22Rv1 (cell line): ENCODE results near the gene VPS8.
A peak's percentile ranks its signal among the peaks of the same experiment; 100 is the strongest.

Experiments used
- H3K27ac ChIP-seq: fragments of 450-650 bp; 2 replicates; pipeline ENCODE4 v1.5.1; 2017
- ZFX ChIP-seq: fragments of 450-650 bp; IDR thresholded peaks from 2 replicates; pipeline ENCODE4 v1.6.1; 2017; ENCODE audit warnings: antibody characterized with exemption, borderline replicate concordance
- TF ChIP-seq, protein P1 (sequence below): fragments of 450-650 bp; IDR thresholded peaks from 2 replicates; pipeline ENCODE4 v1.5.1; 2017; ENCODE audit warnings: mild to moderate bottlenecking

The VPS8 gene

DNA sequence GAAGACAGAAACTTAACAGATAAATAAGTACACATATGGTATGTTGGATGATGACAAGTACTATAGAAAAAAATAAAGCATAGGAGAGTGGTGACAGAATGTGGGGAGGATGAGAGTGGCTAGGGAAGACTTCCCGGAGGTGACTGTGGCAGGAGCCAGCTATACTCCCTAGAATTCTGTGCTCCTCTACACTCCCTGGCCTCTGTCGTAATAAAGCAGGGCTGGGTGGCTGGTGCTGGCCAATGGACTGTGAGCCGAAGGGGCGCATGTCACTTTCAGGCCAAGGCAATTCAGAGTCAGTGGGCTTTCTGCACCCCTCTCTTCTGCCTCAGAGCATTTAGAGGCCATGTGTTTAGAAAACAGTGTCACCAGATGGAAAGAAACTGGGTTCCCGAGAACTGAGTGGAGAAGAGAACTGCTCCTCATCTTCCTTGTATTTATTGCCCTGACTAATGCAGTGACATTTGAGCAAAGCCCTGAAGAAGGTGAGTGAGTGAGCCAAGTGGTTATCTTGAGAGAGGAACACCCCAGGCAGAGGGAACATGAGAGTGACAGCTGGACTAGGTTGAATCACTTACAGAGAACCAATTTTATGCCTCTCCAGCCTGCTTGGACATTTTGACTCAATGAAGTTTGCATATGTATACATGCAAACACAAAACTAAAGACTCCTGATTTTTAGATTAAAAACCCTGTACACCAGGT lies 5.2 kb upstream of the VPS8 start:
- TF ChIP-seq, protein P1, sequence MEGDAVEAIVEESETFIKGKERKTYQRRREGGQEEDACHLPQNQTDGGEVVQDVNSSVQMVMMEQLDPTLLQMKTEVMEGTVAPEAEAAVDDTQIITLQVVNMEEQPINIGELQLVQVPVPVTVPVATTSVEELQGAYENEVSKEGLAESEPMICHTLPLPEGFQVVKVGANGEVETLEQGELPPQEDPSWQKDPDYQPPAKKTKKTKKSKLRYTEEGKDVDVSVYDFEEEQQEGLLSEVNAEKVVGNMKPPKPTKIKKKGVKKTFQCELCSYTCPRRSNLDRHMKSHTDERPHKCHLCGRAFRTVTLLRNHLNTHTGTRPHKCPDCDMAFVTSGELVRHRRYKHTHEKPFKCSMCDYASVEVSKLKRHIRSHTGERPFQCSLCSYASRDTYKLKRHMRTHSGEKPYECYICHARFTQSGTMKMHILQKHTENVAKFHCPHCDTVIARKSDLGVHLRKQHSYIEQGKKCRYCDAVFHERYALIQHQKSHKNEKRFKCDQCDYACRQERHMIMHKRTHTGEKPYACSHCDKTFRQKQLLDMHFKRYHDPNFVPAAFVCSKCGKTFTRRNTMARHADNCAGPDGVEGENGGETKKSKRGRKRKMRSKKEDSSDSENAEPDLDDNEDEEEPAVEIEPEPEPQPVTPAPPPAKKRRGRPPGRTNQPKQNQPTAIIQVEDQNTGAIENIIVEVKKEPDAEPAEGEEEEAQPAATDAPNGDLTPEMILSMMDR: no peak
- TF ChIP-seq ZFX: no peak
- no peak overlapping the region for H3K27ac ChIP-seq

DNA sequence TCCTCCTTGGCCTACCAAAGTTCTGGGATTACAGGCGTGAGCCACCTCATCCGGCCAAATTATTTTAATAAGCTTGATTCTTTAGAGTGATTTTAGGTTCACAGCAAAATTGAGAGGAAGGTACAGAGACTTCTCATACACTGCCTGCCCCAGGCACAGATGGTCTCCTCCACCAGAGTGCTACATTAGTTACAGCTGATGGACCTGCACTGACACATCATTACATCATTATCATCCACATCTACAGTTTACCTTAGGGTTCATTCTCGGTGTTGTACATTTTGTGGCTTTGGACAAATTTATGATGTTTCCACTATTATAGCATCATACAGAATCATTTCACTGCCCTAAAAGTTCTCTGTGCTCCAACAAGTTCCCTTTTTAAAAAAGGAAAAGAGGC lies 4.4 kb upstream of the VPS8 start:
- no peak overlapping the region for H3K27ac ChIP-seq
- TF ChIP-seq, protein P1: no peak
- TF ChIP-seq ZFX: no peak

DNA sequence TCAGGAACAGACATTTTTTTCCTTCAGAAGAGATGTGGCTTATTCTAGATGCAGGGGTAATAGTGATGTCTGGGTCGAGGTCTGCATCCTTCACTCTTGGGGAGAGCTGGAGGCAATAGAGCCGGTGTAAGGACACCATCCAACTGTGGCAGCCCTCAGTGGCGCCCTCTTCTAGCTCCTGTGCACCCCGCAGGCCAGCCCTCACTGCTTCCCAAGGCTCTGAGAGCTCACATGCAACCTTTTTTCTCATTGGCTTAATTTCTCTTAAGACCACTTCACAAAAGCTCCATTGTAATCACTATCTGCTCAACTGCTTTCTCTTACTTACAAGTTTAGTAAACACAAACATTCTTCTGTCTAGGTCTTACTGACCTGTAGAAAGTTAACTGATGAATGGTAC lies 3.9 kb upstream of the VPS8 start:
- TF ChIP-seq, protein P1: no peak
- TF ChIP-seq ZFX: no peak
- no peak overlapping the region for H3K27ac ChIP-seq

DNA sequence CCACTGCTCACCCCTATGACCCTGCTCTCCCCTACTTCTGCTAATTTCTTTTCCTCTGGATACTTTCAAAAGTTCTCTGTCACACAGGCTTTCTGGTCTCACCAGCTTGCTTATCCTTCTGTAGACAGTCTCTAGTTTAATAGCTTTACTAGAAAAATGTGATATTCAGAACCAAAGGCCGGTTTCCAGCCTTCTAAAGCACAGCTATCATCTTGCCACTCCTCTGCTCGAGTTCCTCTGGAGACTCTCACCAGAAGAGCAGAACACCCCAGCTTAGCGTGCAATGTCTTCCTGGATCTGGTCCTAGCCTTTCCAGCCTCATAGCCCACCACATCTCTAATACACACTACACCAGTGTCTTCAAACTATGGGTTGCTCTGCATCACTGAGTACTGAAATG lies 1.8 kb upstream of the VPS8 start:
- TF ChIP-seq, protein P1: no peak
- TF ChIP-seq ZFX: no peak
- H3K27ac ChIP-seq: no peak overlapping the region

DNA sequence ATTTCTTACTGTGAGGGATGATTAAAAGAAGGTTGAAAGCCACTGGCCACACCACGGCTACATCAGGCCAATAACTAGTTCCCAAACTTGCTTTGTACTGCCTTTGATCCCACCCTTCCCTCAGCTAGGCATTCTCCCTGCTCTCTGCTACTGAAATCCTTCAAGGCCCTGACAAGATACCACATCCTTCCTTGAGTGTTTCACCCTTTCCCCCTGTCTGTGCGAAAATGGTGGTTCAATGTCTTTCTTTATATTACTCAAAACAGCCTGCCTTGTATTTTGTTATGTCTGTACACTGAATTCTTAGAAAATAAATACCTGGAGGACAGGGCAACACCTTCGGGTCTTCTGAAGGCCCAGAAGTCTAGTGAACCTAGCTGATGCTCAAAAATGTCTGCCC lies 932 bp upstream of the VPS8 start:
- TF ChIP-seq, protein P1: no peak
- TF ChIP-seq ZFX: no peak
- H3K27ac ChIP-seq: no peak overlapping the region

DNA sequence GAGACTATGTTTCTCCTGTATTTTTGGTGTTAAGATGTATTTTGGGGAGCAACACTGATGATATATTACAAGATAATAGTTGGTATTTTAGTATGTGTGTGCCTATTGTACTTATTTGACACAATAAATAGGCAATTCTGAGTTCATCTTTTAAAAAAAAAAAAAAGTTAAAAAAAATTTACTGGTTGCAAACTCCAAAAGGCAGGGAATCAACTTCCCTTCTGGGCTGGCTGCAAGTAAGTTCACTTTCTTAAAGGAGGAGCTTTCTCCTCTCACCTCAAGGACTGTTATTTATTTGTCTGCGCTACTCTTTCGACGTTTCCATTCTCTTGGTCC lies 335 bp upstream of the VPS8 start:
- H3K27ac ChIP-seq: peak overlapping the region; percentile 69; the same call in 1 of the 2 replicates

DNA sequence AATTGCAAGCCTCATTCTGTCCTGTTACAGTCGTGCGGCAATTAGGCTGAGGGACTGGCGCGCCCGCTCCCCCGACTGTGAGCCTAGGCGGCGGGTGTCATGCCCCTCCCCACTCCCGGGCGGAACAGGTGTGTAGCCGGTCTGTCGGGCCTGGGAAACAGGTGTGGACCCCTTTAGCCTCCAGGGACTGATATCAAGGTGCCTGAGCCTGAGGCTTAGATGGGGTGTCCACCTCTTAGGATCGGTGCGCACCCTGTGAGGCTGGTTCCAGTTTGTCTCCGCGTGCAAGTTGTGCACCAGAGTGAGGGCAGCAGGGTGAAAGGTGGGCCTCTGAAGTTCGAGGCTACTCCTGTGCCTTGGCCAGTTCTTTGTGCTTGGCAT lies 686 bp downstream of the VPS8 start:
- no peak for TF ChIP-seq ZFX
- TF ChIP-seq, protein P1: no peak
- peak overlapping the region; percentile 69 for H3K27ac ChIP-seq

More for the DNA sequence above, 335 bp upstream of the VPS8 start:
- TF ChIP-seq ZFX: no peak
- TF ChIP-seq, protein P1: no peak
